PC-9 (cell line): ENCODE measurements around the gene PRIMA1. TPM values are rescaled to one million over a fixed set of nuclear protein-coding genes. Genes with fewer than 3 reads are reported as not detected.

Experiments used
- BruUV-seq: library from RNA; stranded (reverse); fragments of 400-500 nt; replicated peaks from 2 replicates; lab custom pipeline; 2021; lab: Mats Ljungman, UMichigan
- CTCF ChIA-PET: fragments of 300-600 bp; sonication (Branson Sonifier 250); formaldehyde crosslinking; loops from one replicate; lab custom pipeline; 2022; ENCODE audit warnings: antibody characterized with exemption; lab: Charles Lee
- POLR2A ChIA-PET: fragments of 300-600 bp; sonication (Branson Sonifier 250); formaldehyde crosslinking; loops from one replicate; lab custom pipeline; 2022; ENCODE audit warnings: antibody characterized with exemption; ENCODE audit not compliant: unreplicated experiment; lab: Charles Lee
- DNase-seq, 2 experiments: peaks; one replicate each; pipeline versions ENCODE4 v3.0.0 to v3.0.0-alpha.2; 2015 to 2022; ENCODE audit warnings: mixed read lengths in 1 of 2
- H2AFZ ChIP-seq: fragments of 200-600 bp; sonication (generic); 2 replicates; pipeline ENCODE4 v1.8.1; 2017; ENCODE audit warnings: antibody characterized with exemption
- H3F3A ChIP-seq: fragments of 200-600 bp; sonication (generic); 2 replicates; pipeline ENCODE4 v1.8.1; 2017; ENCODE audit warnings: antibody characterized with exemption, mild to moderate bottlenecking, low read depth; ENCODE audit not compliant: insufficient read depth
- H3K27ac ChIP-seq: fragments of 200-600 bp; sonication (generic); 2 replicates; pipeline ENCODE4 v1.6.1; 2016; ENCODE audit warnings: mixed run types
- H3K27me3 ChIP-seq: fragments of 200-600 bp; sonication (generic); 2 replicates; pipeline ENCODE4 v1.6.1; 2016; ENCODE audit warnings: low read depth, mixed run types; ENCODE audit not compliant: insufficient read depth
- H3K36me3 ChIP-seq: fragments of 200-600 bp; sonication (generic); 2 replicates; pipeline ENCODE4 v1.6.1; 2016; ENCODE audit warnings: low read depth, mixed run types
- H3K4me1 ChIP-seq: fragments of 200-600 bp; sonication (generic); replicated peaks from 2 replicates; pipeline ENCODE4 v1.6.1; 2016; ENCODE audit warnings: mixed run types; ENCODE audit not compliant: insufficient read depth
- H3K4me2 ChIP-seq: fragments of 200-600 bp; sonication (generic); 2 replicates; pipeline ENCODE4 v1.6.1; 2017; ENCODE audit warnings: mixed run types
- H3K4me3 ChIP-seq: fragments of 200-600 bp; sonication (generic); 2 replicates; pipeline ENCODE4 v1.6.1; 2016; ENCODE audit warnings: mixed run types
- H3K79me2 ChIP-seq: fragments of 200-600 bp; sonication (generic); 2 replicates; pipeline ENCODE4 v1.6.1; 2017; ENCODE audit warnings: low read depth, mixed run types
- H3K9me2 ChIP-seq: fragments of 200-600 bp; sonication (generic); 2 replicates; pipeline ENCODE4 v1.8.1; 2017; ENCODE audit warnings: mild to moderate bottlenecking; ENCODE audit not compliant: insufficient read depth
- H3K9me3 ChIP-seq: fragments of 200-600 bp; sonication (generic); 2 replicates; pipeline ENCODE4 v1.8.1; 2016; ENCODE audit warnings: low read depth; ENCODE audit not compliant: insufficient read depth
- H4K20me1 ChIP-seq: fragments of 200-600 bp; sonication (generic); 2 replicates; pipeline ENCODE4 v1.8.1; 2017; ENCODE audit not compliant: insufficient read depth
- EZH2 ChIP-seq: fragments of 200-600 bp; sonication (generic); IDR thresholded peaks from 2 replicates; pipeline ENCODE4 v1.8.0; 2017; ENCODE audit warnings: antibody characterized with exemption, low read depth
- intact Hi-C: fragments of 100-400 bp; cut with micrococcal nuclease; formaldehyde crosslinking; loops from one replicate; pipeline ENCODE4 v1.10.0; 2022; ENCODE audit not compliant: unreplicated experiment
- total RNA-seq: library from RNA; stranded (reverse); gene quantifications from 2 replicates; pipeline ENCODE4 v1.2.3, GENCODE V29; 2021
- TF ChIP-seq, protein P1 (sequence below): fragments of 200-600 bp; sonication (generic); conservative IDR thresholded peaks from 2 replicates; pipeline ENCODE4 v1.6.1; 2017; ENCODE audit warnings: mixed run types, antibody characterized with exemption, mild to moderate bottlenecking, moderate library complexity

Gene PRIMA1
- total RNA-seq, 1 experiment from 2014 or later: not detected

DNA sequence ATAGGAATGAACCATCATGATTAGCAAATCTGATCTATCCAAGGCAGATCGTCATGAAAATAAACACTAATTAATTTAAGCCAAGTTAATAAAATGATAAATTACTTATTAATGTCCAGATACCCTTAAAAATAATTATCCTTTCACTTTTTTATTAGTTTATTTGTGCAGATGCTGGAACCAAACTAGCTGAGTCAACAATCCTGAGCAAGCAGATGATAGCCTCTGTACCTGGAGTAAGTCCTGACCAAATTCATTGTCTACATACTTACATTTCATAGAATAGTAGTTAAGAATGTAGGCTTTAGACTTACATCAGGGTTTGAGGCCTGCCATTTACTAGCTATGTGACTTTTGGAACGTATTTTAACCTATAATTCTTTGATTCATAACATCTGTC is 105.8 kb downstream of the PRIMA1 start:
- H3K9me3 ChIP-seq: no peaks in the 10 kb centered on the region

DNA sequence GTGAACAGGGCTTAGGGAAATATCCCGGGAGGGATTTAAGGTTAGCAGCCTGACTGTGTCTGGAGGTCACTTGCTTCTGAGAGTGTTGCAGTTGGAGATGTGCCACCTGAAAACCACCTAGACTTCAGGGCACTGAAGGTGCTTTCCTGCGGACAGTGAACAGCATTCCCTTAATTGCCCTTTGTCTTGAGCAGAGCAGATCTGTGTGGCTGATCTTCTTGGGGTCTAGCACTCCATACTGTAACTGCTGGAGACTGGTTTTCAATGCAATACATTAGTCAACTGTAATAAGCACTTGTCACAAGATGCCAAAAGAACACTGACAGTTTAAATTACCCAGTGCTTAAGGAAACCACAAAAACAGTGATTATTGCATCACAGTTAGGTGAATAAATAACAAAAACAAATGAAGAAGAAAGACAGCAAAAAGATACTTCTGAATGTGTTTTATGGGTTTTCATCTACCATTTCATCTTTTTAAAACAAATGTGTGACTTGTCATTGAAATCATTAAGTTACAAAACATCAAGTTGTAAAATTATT is 111.8 kb downstream of the PRIMA1 start:
- CTCF ChIA-PET: no interaction called here

More for the DNA sequence above, 105.8 kb downstream of the PRIMA1 start:
- intact Hi-C loops: no loop called here
- Histone ChIP-seq H3K4me1 (no peaks in the 10 kb centered on the region), H3K79me2 (no peaks in the 10 kb centered on the region), H2AFZ (no peak overlapping the region), H3F3A (no peaks in the 10 kb centered on the region), H3K4me2 (no peak overlapping the region), H3K9me2 (no peaks in the 10 kb centered on the region), H3K36me3 (no peaks in the 10 kb centered on the region), H4K20me1 (no peaks in the 10 kb centered on the region), H3K27ac (no peak overlapping the region), H3K4me3 (no peak overlapping the region), H3K27me3 (peaks cover 23% of the 10 kb centered on the region; the same call in 1 of the 2 replicates)
- TF ChIP-seq EZH2: no peak
- TF ChIP-seq, protein P1, sequence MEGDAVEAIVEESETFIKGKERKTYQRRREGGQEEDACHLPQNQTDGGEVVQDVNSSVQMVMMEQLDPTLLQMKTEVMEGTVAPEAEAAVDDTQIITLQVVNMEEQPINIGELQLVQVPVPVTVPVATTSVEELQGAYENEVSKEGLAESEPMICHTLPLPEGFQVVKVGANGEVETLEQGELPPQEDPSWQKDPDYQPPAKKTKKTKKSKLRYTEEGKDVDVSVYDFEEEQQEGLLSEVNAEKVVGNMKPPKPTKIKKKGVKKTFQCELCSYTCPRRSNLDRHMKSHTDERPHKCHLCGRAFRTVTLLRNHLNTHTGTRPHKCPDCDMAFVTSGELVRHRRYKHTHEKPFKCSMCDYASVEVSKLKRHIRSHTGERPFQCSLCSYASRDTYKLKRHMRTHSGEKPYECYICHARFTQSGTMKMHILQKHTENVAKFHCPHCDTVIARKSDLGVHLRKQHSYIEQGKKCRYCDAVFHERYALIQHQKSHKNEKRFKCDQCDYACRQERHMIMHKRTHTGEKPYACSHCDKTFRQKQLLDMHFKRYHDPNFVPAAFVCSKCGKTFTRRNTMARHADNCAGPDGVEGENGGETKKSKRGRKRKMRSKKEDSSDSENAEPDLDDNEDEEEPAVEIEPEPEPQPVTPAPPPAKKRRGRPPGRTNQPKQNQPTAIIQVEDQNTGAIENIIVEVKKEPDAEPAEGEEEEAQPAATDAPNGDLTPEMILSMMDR: no peak
- BruUV-seq: no TSS peak
- POLR2A ChIA-PET: no interaction called here
- CTCF ChIA-PET: no interaction called here
- no peak for DNase-seq

DNA sequence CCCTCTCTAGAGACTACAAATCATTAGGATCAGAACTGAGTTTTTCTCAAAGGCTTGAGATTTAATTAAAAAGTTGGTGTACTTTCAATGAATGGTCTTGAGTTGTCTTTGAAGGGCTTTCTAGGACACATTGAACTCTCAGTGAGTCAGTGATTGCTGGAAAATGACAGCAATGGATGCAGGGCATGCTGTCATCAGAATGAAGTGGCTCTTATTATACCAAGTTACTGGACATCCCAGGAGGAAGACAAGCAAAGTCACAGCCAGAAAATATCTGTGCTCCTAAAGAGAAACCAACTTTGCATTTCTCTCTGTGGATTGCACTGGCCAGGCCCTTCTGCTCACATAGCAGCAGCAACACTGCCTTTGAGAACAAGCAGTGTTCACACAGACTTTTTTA is 112.6 kb downstream of the PRIMA1 start:
- H3K9me3 ChIP-seq: no peaks in the 10 kb centered on the region
- no TSS peak for BruUV-seq
- no peak overlapping the region for H3K4me3 ChIP-seq
- POLR2A ChIA-PET: no interaction called here
- no peaks in the 10 kb centered on the region for H4K20me1 ChIP-seq
- no peak overlapping the region for H3K4me2 ChIP-seq
- H3K4me1 ChIP-seq: no peaks in the 10 kb centered on the region
- no peak overlapping the region for H3K27ac ChIP-seq
- TF ChIP-seq, protein P1: no peak
- TF ChIP-seq EZH2: no peak
- no peak overlapping the region for H2AFZ ChIP-seq
- DNase-seq: no peak
- intact Hi-C loops: no loop called here
- H3K9me2 ChIP-seq: no peaks in the 10 kb centered on the region
- H3K36me3 ChIP-seq: no peaks in the 10 kb centered on the region
- H3F3A ChIP-seq: no peaks in the 10 kb centered on the region
- H3K27me3 ChIP-seq: peaks cover 19% of the 10 kb centered on the region; the same call in 1 of the 2 replicates
- CTCF ChIA-PET: no interaction called here
- no peaks in the 10 kb centered on the region for H3K79me2 ChIP-seq

More for the DNA sequence above, 111.8 kb downstream of the PRIMA1 start:
- H4K20me1 ChIP-seq: no peaks in the 10 kb centered on the region
- POLR2A ChIA-PET: no interaction called here
- no peak for TF ChIP-seq EZH2
- TF ChIP-seq, protein P1: no peak
- H3K4me1 ChIP-seq: no peaks in the 10 kb centered on the region
- BruUV-seq: no TSS peak
- no peaks in the 10 kb centered on the region for H3K79me2 ChIP-seq
- H3K36me3 ChIP-seq: no peaks in the 10 kb centered on the region
- intact Hi-C loops: no loop called here
- no peaks in the 10 kb centered on the region for H3K9me2 ChIP-seq
- no peak overlapping the region for H3K27ac ChIP-seq
- no peak overlapping the region for H3K4me3 ChIP-seq
- peaks cover 19% of the 10 kb centered on the region; the same call in 1 of the 2 replicates for H3K27me3 ChIP-seq
- H2AFZ ChIP-seq: no peak overlapping the region
- H3K4me2 ChIP-seq: no peak overlapping the region
- no peak for DNase-seq
- H3F3A ChIP-seq: no peaks in the 10 kb centered on the region
- H3K9me3 ChIP-seq: no peaks in the 10 kb centered on the region
